Left lung (tissue), 10 donors: ENCODE measurements around the gene KL. TPM values are rescaled to one million over a fixed set of nuclear protein-coding genes. Genes with fewer than 3 reads are reported as not detected.

Experiments
- ATAC-seq: fragments of 200-7000 bp; cut with Tn5 transposase; one replicate; pipeline ENCODE4 v1.9.1; 2020; ENCODE audit warnings: moderate library complexity
- DNase-seq, 4 donors: peaks; one replicate each; pipeline ENCODE4 v3.0.0-alpha.2; 2013 to 2020
- H3K27ac ChIP-seq, 2 donors: fragments of 200-600 bp; sonication (generic) in 1 of 2; one replicate each; pipeline versions ENCODE4 v1.5.0 to v1.8.0; 2020 to 2021
- H3K27me3 ChIP-seq, 2 donors: fragments of 200-600 bp; sonication (generic) in 1 of 2; one replicate each; pipeline versions ENCODE4 v1.5.0 to v1.8.0; 2020 to 2021
- H3K36me3 ChIP-seq, 2 donors: fragments of 200-600 bp; sonication (generic) in 1 of 2; one replicate each; pipeline versions ENCODE4 v1.5.0 to v1.8.0; 2020 to 2021
- H3K4me1 ChIP-seq, 2 donors: fragments of 200-600 bp; one replicate each; pipeline ENCODE4 v1.8.0; 2021
- H3K4me3 ChIP-seq, 2 donors: fragments of 200-600 bp; sonication (generic) in 1 of 2; one replicate each; pipeline versions ENCODE4 v1.5.0 to v1.8.0; 2020 to 2021; ENCODE audit warnings: mild to moderate bottlenecking in 1 of 2
- H3K9me3 ChIP-seq, 2 donors: fragments of 200-600 bp; sonication (generic) in 1 of 2; one replicate each; pipeline versions ENCODE4 v1.5.0 to v1.8.0; 2020 to 2021
- intact Hi-C, 2 donors: fragments of 100-400 bp; cut with DNase I; formaldehyde crosslinking; loops; one replicate each; pipeline versions ENCODE4 v1.11.2 to v1.14.2; 2022
- polyA plus RNA-seq, 6 donors: library from polyadenylated mRNA; unstranded; fragments of 120-200 nt; gene quantifications; one replicate each; pipeline ENCODE4 v1.2.1, GENCODE V29; 2013; ENCODE audit not compliant: insufficient read length in 6 of 6
- total RNA-seq, 2 donors: library from RNA; stranded (reverse); fragmentation: NEBNext Ultra II Directional; extraction: Animal tissue kit (Norgen Biotek cat#: 25700); gene quantifications; one replicate each; pipeline ENCODE4 v1.2.1, GENCODE V29; 2021
- TF ChIP-seq, protein P1 (sequence below), 2 donors: fragments of 200-600 bp; sonication (generic) in 1 of 2; IDR thresholded peaks; one replicate each; pipeline versions ENCODE4 v1.5.0 to v1.8.0; 2021; ENCODE audit warnings: antibody characterized with exemption in 2 of 2
- donor health status: DM: no; HTN: yes; CAD: no.
- donor health status: DM: no; HTN: no; CAD: no.

KL gene
- total and polyA plus RNA-seq, 8 donors: 2.8 to 8.6 (median 8.0) TPM

DNA sequence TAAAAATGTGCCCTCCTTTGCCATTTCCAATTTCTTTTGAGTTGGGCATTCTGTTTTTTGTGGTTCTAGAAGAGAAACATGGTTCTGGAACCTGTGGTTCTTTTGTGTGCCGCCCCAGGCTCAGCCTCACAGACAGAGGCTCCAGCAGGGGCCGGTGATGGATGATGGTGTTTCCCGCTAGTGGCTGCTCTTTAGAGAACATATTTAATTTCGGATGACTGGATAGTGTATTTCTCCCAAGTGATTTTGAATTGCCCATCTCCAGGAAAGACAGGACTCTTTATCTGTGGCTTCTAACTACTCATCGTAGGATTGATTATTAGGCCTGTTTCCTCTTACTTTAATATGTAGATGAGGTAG, 75.2 kb downstream of the KL start:
- intact Hi-C loops: no loop called here
- no peak for DNase-seq
- H3K27me3 ChIP-seq: no peaks in the 10 kb centered on the region
- no peak overlapping the region for H3K4me3 ChIP-seq
- TF ChIP-seq, protein P1, sequence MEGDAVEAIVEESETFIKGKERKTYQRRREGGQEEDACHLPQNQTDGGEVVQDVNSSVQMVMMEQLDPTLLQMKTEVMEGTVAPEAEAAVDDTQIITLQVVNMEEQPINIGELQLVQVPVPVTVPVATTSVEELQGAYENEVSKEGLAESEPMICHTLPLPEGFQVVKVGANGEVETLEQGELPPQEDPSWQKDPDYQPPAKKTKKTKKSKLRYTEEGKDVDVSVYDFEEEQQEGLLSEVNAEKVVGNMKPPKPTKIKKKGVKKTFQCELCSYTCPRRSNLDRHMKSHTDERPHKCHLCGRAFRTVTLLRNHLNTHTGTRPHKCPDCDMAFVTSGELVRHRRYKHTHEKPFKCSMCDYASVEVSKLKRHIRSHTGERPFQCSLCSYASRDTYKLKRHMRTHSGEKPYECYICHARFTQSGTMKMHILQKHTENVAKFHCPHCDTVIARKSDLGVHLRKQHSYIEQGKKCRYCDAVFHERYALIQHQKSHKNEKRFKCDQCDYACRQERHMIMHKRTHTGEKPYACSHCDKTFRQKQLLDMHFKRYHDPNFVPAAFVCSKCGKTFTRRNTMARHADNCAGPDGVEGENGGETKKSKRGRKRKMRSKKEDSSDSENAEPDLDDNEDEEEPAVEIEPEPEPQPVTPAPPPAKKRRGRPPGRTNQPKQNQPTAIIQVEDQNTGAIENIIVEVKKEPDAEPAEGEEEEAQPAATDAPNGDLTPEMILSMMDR (IDR thresholded peaks at IDR 0.05): no peak
- no peak for ATAC-seq
- peaks cover 0 to 7% of the 10 kb centered on the region in 2 donors for H3K4me1 ChIP-seq
- H3K36me3 ChIP-seq: no peaks in the 10 kb centered on the region
- H3K9me3 ChIP-seq: no peaks in the 10 kb centered on the region
- peak overlapping the region in 1 of 2 donors; percentile 35 for H3K27ac ChIP-seq

DNA sequence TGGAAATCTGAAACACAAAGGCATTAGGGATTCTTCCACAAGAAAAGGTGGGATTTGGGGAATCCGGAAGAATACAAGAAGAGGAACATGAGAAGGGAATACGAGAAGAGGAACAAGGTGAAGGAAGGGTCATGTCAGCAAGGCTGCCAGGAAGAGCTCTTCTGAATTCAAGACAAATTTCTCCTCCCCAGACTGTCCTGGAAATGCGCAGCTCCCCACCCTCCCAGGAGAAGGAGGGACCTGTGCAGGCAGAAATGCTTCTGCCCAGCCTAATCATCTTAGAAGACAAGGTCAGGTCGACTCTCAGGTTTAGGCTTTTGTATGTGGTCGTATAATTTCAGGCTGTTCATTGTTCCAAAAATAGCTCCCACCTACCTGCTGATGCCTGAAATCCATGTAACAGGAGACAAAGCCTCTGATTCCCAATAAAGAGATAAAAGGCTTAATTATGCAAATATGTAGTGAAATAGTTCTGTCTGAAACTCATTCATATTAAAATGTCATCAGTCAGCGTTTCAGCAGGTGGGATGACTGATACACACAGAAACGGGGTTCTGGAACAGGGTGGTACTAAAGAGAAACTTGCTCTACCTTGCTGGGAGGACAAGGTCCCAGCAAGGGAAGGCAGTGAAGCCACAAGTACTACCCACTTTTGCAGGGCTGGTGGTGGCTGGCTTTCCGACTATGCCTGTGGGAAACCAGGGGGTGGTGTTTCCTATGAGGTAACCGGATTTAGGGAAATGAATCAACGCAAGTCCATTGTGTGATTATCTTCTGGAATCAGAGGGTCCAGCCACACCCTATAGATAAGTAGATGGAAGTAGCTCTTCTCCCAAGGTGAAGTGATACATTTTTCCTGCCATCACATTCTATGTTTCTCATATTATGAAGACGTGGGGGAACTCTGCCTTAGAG, 76.1 kb downstream of the KL start:
- TF ChIP-seq, protein P1 (IDR thresholded peaks at IDR 0.05): no peak
- intact Hi-C loops: no loop called here
- Histone ChIP-seq H3K36me3 (no peaks in the 10 kb centered on the region), H3K4me1 (peaks cover 0 to 7% of the 10 kb centered on the region in 2 donors), H3K4me3 (no peak overlapping the region), H3K27me3 (no peaks in the 10 kb centered on the region), H3K9me3 (no peaks in the 10 kb centered on the region), H3K27ac (peak overlapping the region in 1 of 2 donors; percentile 50)
- no peak for ATAC-seq
- DNase-seq: no peak

DNA sequence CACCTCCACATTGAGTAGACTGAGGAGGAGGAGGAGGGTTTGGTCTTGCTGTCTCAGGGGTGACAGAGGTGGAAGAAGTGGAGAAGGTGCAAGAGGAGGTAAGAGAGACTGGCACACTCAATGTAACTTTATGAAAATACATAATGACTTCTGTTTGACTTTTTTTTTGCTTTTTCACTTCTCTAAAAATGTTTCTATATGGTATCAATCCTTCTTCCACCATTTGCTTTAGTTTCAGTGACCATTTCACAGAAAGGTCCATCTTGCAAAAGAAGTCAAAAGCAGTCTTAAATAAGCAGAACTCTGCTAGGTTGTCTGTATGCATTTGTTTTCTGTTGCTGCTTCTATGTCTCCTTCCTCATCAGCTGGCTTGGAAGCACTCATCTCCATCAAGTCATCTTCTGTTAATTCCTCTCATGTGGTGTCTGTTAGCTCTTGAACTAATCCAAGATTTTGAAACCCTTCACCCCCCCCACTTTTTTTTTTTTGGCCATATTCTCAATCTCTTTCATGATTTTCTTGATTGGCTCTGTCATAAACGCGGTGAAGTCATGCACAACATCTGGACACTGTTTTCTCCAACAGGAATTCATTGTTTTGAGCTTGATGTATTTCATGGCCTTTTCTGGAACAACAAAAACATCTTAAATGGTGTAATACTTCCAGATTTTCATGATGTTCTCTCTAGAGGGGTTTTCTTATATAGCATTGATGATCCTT, 80.8 kb downstream of the KL start:
- no peak for ATAC-seq
- TF ChIP-seq, protein P1 (IDR thresholded peaks at IDR 0.05): no peak
- H3K9me3 ChIP-seq: peaks cover 0 to 13% of the 10 kb centered on the region in 2 donors
- H3K27ac ChIP-seq: no peak overlapping the region
- intact Hi-C loops: no loop called here
- H3K36me3 ChIP-seq: no peaks in the 10 kb centered on the region
- H3K4me1 ChIP-seq: peaks cover 0 to 5% of the 10 kb centered on the region in 2 donors
- no peak for DNase-seq
- no peaks in the 10 kb centered on the region for H3K27me3 ChIP-seq
- H3K4me3 ChIP-seq: no peak overlapping the region

DNA sequence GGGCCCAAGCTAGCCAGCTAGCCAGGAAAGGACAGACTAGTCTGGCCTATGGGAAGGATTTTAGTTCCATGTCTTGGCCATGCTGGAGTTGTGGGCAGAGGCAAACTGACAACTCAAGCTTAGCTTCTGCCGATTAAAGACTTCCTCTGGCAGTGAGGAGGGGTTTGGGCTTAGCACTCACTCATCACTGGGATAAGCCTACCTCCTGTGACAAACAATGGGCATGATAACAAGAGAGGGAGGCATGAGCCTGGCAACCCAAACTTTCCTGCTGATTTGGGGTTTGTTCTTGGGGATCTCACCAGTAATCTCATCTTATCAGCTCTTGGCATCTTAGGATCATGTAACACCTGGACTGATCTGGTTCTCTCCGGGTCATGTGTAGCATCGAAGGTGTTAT, 83.6 kb downstream of the KL start:
- intact Hi-C loops: no loop called here

More for the DNA sequence above, 83.6 kb downstream of the KL start:
- H3K27ac ChIP-seq: no peak overlapping the region
- peaks cover 0 to 13% of the 10 kb centered on the region in 2 donors for H3K9me3 ChIP-seq
- H3K4me1 ChIP-seq: no peaks in the 10 kb centered on the region
- ATAC-seq (no peak), DNase-seq (no peak)
- H3K27me3 ChIP-seq: no peaks in the 10 kb centered on the region
- peaks cover 0 to 16% of the 10 kb centered on the region in 2 donors for H3K36me3 ChIP-seq
- TF ChIP-seq, protein P1 (IDR thresholded peaks at IDR 0.05): no peak
- no peak overlapping the region for H3K4me3 ChIP-seq
